CD4-positive, alpha-beta T cell treated with Interleukin-15 for 1 hour (primary cell): ENCODE results near the gene CUL3.

ENCODE experiments used
- DNase-seq: peaks from one replicate; pipeline ENCODE4 v3.0.0-alpha.2; 2020

Gene CUL3

DNA sequence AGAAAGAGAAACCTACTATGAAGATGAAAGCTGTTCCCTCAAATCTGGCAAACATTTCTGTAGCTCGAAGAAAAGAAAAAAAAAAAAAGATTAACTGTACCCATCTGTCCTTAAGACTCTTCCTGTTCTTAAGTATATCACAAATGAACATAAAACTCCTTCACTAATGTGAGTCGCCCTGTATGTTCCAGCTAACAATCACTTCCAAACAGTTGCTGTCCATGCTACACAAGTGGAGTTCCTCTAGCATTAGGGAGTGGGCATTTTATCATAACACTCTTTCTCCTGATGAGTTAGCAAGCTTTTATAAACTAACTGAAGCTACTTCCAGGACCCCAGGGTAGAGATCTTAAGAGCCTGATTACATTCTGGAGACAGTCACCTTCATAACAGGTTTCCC, 5.8 kb downstream of the CUL3 start:
- DNase-seq, result no peak

DNA sequence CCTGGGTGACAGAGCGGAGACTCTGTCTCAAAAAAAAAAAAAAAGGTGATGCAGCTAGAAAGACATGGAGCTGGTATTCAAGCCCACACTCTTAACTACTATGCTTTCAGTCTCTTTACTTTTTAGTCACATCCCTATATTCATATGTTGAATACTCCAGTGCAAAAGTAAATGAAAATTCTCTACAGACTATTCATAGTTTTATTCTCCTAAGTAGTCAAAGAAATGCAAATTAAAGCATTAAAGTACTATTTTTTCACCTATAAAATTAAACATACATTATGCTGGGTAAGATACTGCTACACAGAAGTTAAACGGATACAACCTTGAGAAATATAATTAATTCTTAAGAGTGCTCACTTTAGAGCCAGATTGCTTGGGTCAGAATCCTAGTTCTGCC, 7.6 kb downstream of the CUL3 start:
- no peak for DNase-seq

DNA sequence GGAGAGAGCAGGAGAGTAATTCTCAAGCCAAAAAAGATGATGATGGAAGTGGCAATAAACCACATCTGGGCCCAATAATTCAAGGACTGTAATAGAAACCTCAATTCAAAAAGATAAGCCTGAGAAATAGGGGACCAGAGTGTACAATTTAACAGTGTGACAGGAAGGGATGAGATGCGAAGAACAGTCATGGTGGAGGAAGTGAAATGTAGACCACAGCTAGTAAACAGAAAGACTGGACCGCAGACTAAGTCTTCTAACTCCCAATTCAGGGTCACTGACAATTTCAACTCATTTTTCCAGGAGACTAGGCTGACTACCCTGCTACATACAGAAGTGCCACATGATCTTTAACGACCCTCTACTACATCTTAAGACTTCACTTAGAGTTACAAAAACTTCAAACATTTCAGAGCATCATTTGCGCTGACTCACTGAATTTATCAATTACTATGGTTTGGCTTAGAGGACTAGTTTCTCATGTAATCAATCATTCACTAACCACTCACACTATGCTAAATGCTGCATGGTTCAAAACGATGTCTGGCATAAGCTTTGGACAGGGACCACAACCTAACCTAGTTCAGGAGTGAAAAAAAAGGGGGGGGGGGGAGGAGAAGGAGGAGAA, 9.0 kb downstream of the CUL3 start:
- DNase-seq, result no peak

DNA sequence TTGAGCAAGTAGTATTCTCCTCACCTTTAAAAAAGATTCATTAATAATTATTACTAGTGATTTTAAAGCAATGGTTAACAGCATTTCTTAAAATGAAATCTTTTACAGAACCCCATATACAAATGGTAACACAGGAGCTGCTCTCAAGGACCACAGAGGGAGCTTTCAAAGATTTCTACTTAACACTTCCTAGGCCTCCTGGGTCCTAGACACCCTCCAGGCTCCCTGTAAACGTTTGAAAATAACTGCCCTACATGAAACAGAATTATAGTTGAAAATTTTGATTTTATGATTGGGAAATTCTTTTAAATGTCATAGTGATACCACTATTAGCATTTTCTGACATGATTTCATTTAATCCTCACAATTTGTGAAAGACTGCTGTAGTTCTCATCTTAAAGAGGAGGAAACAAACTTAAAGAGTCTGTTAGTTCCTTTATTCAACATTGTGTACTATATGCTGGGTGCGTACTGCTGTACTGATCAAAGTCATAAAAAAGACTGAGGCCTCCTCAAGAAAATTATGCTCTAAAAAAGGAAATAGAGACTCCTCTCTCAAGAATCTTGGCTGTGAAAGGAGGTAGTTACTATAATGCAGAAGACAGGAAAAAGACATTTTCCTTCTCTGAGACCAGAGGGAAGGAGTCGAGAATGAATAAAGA, 10.6 kb downstream of the CUL3 start:
- no peak for DNase-seq

DNA sequence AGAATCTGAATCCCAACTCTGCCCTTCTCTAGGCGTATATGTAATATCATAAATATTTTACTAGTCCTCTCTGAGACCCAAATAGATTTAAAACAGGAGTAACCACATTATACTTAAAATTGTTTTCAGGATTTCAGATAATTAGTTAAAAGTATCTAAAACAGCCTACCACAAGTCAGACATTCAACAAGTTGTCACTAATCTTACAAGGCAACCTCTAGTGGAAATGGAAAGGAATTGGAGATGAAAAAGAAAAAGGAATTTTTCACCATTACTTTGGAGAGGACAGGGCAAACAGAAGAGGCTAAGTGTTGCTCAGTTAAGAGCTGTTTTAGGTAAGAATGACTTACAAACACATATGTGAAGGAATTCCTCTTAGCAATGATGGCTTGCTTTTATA, 11.4 kb downstream of the CUL3 start:
- no peak for DNase-seq

DNA sequence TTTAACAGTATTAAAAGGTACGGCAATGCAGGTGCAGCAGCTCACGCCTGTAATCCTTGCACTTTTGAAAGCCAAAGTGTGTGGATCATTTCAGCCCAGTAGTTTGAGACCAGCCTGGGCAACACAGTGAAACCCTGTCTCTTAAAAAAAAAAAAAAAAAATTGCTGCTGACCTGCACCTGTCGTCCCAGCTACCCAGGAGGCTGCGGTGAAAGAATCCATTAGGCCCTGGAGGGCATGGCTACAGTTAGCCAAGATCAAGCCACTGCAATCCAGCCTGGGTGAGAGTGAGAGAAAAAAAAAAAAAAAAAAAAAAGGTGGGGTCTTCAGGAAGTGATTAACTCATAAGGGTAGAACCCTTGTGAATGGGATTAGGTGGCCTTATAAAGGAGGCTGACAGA, 12.8 kb downstream of the CUL3 start:
- no peak for DNase-seq

DNA sequence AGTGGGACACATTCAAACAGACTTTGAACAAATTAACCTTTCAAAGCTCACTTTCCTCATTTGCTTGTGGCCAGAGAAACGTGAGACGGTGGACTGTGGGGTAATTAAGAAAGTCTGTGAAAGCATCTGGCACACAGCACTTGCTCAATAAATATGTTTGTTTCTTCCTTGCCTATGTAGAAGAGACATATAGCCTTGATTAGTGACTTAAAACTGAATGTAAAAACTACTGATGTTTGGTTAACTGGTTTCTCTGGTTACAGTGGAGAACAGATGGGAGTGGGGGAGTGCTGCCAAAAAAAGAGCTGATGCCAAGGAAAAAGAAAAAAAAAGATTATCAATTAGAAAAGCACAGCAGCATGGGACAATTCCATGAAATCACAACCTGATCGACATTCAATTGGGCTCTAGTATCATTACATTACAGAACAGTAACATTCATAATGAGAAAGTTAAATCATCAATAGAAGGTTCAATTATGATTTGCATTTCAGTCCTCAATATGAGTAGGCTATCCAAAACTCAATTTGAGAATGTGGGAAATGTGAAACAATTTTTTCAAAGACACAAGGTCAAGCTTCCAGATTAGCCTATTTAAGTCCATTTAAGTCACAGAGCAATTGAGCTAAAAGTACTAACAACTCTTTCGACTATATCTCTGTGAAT, 14.7 kb downstream of the CUL3 start:
- DNase-seq, result no peak

DNA sequence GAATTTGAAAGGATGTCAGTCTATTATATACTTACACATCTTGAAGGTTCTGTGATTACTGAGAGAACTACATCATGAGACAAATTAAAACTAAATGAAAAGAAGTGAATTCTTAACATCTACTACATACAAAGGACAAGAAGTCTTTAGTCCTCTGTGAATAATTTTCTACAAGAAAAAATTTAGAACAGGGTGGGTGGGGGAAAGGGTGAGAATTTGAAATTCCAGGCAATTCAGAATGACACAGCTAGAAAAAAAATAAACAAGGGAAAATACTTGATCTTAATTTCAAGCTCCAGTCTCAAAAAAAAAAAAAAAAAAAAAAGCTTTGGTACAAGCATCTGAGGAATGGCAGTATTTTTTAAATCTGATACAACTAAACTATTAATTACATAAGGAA, 15.5 kb downstream of the CUL3 start:
- DNase-seq, result no peak

DNA sequence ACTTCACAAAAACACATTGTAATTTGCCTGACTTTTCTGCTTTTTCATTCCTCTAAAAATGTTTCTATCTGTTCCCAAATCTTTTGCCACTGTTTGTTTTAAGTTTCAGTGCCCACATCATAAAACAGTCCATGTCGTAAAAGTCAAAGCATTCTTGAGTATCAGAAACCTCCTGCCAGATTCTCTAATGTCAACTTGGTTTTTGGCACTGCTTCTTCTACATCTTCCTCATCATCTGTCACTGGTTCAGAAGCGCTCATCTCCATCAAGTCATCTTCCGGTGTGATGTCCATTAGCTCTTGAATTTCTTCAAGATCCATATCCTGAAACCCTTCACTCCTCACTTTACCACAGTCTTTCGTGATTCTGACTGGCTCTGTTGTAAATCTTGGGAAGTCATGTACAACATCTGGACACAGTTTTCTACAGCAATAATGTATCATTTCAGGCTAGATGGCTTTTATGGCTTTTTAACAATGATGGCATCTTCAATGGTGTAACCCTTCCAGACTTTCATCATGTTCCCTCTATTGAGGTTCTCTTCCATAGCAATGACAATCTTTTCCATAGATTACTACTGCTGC, 19.6 kb downstream of the CUL3 start:
- no peak for DNase-seq

DNA sequence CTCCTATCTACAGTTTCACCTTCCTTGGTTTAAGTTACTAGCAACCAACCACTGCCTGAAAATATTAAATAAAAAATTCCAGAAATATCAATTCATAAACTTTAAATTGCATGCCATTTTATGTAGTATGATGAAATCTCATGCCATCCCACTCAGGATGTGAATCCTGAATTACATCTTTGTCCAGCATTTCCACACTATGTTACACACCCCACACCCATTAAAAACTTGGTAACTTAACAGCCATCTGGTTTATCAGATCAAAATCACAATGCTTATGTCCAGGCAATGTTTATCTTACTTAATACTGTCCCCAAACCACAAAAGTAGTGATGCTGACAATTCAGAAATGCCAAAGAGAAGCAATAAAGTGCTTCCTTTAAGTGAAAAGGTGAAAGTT, 21.6 kb downstream of the CUL3 start:
- DNase-seq, result no peak

DNA sequence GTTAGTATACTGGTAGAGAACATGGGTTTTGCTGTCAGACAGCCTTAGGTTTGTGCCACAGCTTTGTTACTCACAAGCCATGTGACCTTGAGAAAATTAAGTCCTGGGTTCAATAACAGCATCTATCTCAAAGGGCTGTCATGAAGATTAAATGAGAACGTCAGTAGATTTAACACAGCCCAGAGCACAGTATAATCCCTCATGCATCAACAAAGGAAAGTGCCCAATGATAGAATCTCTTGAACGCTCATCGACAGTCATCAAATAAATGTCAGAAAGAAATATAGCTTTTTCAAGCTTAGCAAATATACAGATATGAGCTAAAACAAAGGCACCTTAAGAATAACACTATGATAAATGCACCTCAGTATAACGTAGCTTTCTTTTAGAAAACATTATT, 22.3 kb downstream of the CUL3 start:
- no peak for DNase-seq

DNA sequence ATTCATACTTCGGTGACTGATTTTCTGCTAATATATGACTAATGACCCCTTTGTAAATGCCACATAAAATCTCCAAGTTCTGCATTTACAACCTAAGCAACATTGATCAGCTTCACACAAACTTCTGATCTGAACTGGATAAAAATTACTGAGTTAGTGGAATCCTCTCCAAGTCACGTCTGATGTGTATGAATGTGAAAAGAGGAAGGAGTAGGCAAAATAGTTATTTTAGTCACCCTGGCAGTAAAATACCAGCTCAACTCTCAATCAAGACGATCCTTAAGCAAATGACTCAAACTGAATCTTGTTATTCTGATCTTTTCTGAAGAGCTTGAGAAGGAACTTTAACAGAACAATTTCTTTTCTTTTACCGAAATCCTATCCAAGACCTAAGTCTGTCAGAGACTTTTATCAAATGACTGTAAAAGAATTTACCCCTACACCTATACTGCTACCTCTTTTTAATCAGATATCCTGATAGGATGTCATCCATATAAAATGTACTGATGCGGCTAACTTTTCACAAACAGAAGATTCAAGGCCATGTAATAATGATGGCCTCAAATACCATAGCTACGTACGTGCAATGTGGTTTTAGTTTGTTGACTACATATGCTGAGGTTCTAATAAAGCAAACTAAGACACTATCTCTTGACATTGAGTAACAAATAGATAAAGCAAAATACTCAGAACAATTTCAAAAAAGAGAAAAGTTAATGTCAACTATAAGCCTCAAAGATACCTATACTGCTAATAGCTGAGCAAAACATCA, 23.7 kb downstream of the CUL3 start:
- DNase-seq, result no peak

DNA sequence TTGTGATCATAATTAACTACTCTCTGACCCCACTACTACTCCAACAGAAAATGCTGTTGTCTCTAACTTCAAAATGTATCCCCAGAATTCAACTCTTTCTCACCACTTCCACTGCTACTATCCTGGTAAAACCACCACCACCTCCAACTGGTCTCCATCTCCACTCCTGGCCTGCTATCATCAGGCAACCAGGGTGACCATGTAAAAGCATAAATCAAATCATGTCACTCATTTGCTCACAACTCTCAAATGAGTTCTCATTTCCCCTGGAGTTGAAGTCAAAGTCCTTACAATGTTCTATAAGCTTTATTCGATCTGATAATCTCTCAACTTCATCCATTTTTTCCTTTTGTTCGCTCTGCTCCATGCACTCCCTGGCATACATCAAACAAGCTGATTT, 24.6 kb downstream of the CUL3 start:
- DNase-seq, result no peak

DNA sequence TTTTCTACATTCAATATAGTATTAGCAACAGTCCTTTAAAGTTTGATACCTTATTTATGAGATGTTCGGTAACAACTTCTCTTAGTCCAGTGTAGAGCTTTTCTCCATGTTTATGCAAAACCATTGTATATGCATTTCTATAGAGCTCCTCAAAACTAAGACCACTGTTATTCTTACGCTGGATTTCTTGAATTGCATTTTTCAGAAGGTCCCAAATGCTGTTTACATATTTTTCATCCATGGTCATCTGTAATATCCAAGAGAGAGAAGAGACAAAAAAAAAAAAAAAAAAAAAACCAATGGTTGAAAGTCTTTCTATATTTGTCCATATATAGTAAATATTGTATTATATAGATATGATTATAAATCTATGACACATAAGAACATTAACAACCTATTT, 27.6 kb downstream of the CUL3 start:
- DNase-seq, result no peak

DNA sequence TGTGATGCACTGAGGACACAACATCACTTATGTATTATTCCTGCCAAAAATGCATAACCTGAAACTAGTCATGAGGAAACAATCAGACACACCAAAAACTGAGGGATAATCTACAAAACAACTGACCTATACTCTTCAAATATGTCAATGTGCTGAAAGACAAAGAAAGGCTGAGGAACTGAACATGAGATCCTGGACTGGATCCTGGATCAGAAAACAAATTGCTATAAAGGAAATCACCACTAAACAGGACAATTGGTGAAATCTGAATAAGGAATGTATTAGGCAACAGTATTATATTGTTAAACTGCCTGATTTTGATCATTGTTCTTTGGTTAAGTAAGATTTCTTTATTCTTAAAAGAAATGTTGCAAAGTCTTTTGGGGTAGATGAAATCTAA, 28.8 kb downstream of the CUL3 start:
- DNase-seq, result no peak

DNA sequence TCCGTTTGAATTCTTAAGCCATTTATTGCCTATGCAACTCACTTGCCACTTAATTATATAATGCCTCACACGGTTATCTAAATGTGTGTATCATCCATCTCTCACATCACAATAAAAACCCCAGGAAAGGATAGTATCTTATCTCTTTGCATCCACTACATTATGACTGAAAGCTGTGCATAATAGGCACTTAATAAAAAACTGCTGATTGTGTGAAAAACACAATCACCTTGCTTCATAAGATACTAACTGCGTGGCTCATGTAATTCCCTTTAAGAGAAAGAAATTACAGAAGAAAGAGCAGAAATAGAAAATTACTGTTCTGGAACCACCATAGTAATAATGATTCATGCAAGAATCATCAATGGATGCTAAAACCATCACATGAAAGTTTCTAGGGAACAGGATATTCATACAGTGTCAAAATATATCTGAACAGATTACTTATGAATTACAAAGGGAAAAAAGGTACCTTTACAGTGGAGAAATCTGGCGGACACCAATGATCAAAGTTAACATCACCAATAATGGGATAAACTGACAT, 29.3 kb downstream of the CUL3 start:
- no peak for DNase-seq

DNA sequence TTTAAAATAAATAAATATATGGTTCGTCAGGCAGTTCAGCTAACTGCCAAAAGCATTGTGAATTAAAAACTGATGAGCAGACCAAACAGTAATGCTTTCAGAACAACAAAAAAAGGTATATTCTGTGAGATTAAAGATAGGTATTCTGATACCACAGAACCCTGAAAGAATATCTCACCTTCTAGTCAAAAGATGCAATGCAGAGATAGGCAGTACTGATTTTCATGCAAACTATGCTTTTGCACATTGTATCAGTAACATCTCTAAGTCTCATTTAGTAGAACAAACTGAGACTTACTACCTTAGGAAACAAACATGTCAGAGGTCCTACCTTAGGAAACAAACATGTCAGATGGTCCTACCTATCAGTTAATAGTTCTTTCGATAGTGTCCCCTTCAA, 32.4 kb downstream of the CUL3 start:
- no peak for DNase-seq

DNA sequence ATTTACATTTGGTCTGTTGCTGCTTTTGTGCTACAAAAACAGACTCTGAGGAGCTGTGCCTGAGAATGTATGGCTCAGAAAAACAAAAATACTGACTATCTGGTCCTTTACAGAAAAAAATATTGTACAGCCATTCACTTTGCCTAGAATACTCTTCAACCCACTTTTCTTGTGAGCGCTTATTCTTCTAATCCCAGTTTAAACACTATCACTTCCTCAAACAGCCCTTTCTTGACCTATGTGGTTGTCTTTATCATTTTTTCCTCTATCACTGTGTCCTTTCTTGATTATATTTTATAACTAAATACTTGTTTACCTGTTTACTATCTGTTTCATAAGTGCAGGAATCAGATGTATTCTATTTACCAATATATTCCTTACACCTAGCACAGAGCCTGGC, 33.5 kb downstream of the CUL3 start:
- DNase-seq, result no peak

DNA sequence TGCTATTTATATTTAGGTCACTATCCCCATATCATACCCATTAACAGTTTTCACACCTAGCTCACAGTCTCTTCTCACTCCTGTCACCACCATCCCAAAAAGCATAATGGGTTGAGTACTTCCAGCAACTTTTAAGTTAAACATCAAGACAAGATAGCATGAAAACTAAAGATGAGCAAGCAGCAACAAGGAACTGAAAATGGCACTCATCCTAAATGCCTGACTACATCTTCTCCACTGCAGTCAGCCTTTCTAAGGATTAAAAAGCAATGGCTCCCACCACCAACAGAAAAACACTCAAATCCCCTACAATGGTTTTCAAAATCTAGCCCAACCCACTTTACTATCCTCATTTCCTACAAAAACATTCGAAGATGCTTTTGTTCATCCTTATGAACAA, 38.2 kb downstream of the CUL3 start:
- no peak for DNase-seq

DNA sequence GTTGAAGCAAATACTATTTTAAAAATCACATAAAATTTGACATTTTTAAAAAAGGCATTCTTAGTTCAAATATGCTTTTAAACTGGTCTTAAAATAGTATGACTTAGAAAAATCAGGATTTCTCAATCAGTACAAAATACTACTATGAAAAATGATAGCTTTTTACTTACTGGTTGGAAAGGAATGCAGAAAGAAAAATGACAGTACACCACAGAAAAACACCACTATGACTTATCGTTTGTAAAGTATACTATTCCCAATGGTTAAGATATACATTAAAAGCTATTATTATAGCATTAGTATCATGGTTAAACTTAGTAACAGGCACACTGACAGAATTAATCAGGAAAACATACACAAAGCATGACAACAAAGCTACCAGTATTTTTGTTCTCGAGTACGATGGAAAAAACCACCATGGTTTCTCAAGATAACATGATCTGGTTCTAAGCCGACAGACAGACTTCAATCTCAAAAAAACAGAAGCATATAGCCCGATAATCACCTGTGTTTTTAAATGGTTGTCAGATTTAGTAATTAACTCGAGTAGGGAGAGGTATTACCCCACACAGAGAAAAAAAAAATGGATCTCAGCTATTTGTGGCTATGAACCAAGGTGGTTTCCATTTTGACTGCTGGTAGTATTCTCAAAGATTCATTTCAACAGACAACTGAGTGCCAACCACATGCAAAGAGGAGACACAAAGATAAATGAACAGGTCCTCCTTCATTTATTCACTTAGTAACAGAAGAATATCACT, 39.1 kb downstream of the CUL3 start:
- no peak for DNase-seq

DNA sequence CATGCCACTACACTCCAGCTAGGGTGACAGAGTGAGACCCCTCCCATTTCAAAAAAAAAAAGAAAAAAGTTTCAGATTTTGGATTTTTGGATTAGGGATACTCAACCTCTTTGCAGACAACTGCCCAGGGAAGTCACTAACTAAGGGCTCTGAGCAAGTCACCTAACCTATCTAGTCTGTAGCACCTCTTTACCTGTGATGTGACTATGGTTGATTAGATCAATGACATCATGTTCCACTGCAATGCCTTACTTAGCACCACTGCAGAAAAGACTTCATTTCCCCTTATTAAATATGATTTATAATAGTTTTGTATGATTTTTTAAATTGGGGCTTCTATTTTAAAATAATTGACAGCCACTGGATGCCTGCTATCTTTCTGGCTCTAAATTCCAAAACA, 41.2 kb downstream of the CUL3 start:
- DNase-seq, result no peak

DNA sequence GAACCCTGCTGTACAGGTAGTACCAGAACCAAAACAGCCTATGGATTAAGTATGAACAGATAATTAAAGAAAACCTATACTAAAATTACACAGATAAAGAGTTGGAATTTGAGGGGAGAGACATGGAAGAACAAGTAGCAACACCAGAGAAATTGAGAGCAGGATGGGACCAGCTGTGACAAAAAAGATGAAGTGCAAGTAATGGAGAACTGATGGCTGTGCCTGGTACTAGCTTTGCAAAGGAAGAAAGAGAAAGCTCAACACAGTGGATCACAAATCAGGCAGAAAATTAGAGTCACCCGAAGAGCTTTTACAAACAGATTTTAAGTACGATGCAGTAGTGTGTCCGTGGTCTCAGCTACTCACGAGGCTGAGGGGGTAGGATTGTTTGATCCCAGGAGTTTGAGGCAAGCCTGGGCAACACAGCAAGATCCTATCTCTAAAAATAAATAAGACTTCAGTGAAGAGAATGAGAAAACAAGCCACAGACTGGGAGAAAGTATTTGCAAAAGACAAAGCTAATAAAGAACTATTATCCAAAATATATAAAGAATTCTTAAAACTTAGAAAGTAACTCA, 46.5 kb downstream of the CUL3 start:
- DNase-seq, result no peak
